ENCODE measurements around the gene MRPS35.

- TF ChIP-seq POLR2AphosphoS5 (IDR thresholded peaks at IDR 0.05; ENCODE audit: low read depth, low read length) (no peak), FOXP2 (optimal IDR thresholded peaks at IDR 0.05; ENCODE audit: borderline replicate concordance, extremely low read depth, extremely low read length, insufficient read depth) (no peak), REST (IDR thresholded peaks at IDR 0.05; ENCODE audit: insufficient read depth in 1 of 2, low read depth in 2 of 2, low read length in 2 of 2) (no peak), TAF1 (IDR thresholded peaks at IDR 0.05; ENCODE audit: borderline replicate concordance, insufficient read depth, low read length) (no peak), SIN3A (IDR thresholded peaks at IDR 0.05; ENCODE audit: borderline replicate concordance, insufficient read depth, low read length) (no peak)
These were observed 12.6 kb downstream of the MRPS35 start for GRCh38 chr12:27723212-27723611.
